NCI-H1417 treated with DMSO at 0.1 percent for 48 hours (cell line): ENCODE measurements around the gene MAB21L3.

ENCODE experiments used
- DNase-seq: peaks from one replicate; lab custom pipeline; 2025; lab: John Stamatoyannopoulos, UW

MAB21L3 gene

GRCh38 chr1:116111524-116112021 lies 374 bp downstream of the MAB21L3 start:
- no peak for DNase-seq

GRCh38 chr1:116112388-116113140 lies 1.4 kb downstream of the MAB21L3 start:
- no peak for DNase-seq

GRCh38 chr1:116113615-116114014 lies 2.4 kb downstream of the MAB21L3 start:
- no peak for DNase-seq

- DNase-seq = no peak
These were observed 4.6 kb downstream of the MAB21L3 start for GRCh38 chr1:116115476-116116439.

GRCh38 chr1:116118471-116118870 lies 7.3 kb downstream of the MAB21L3 start:
- no peak for DNase-seq

- DNase-seq = no peak
These were observed 8.7 kb downstream of the MAB21L3 start for GRCh38 chr1:116119876-116120275.

DNA sequence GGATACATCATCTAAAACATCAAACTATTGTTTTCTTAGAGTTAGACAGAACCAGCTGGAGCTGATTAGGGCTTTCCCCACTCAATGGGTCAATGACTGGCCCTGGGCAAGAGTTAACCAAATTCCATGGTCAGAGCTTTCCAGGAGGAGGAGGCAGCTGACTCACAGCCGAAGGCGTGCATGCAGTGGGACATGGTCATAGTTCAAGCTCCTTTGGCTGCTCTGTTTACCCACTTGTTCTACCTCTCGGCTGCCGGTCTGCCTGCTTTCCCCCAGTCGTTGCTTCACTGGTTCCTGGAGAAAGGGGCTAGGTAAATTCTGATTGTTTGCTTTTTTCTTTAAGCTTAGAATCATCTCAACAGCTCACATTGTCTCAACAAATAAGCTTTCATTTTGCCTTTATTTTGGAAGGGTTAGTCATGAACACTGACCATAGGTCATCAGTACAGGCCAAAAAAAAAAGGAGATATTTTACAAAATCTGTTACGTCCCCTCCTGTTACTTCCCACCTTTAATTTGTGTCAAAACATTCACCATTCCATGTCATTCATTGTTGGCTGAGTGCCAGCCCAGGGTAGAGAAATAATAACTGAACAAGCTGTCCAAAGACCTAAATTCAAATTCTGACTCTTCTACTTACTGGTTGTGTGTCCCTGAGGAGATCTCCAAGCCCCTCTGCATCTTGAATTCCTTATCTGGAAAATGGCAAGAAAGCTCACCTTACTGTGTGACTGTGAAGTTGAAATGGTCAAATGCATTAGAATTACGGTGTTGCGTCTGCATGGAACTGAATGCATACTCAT lies 12.0 kb downstream of the MAB21L3 start:
- no peak for DNase-seq

GRCh38 chr1:116123837-116124533 lies 12.8 kb downstream of the MAB21L3 start:
- DNase-seq = no peak

DNA sequence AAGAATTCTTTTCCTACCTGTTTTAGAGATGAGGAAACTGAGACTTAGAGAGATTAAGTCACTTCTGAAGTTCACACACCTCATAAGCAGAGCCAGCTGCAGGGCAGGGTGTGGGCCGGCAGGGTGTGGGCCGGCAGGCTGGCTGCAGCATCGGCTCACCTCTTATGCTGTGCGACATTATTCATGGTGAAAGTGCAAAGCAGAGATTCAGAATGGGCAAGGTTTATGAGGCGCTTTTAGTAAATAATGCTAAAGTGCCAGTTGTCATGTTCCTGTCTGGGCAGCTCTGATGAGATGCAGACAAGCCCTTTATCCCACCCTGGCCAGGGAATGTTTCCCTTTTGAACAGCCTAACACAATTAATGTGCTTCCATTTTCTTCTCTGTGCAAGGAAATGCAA lies 14.6 kb downstream of the MAB21L3 start:
- DNase-seq = no peak

DNA sequence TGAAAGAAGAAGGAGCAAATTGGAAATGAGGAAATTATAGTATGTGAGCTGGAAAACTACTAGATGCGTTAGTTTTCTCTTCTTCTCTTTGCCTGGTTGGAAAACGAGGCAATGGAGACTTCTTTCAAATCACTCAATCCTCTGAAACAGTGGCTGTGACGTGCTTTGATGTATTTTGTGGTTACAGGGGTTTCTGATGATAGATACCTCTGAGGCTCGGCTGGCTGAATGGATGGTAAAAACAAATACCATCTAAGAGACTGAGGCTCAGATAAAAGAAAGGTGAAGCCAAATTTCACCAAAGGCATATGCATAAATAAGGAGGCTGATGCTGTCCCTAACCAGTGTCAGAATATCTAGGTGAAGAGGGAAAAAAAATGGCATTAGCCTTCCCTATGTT lies 15.1 kb downstream of the MAB21L3 start:
- no peak for DNase-seq

DNA sequence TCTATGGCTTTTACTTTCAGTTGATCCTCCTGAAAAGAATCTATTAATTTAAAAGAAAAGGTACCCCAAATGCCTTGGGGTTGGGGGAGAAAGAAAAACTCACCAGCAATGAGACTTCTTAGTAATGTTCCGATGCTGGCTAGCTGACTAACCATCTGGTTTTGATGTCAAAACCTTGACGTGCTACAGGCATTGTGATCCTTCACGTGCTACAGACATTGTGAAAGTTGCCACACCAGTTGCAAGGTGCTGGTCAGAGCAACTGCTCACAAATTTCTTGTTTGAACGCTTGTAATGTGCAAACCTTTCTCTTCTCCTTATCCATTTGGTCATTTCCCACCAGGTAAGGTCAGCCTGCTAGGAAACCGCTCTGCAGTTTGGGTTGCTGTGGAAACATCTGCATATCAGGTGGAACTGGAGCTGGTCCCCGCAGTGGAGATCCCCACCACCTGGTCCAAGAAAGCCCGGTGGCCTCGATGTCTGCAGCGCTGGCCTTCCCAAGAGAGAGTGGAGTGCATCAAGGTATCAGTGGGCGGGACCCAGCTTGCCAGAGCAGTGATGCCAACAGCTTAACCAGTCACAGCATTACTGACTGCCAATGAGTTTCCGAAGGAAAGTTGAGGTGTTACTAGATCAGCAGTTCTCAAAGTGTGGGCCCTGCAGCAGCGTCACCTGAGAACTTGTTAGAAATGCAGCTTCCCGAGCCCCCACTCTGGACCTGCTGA lies 16.1 kb downstream of the MAB21L3 start:
- DNase-seq = no peak

DNA sequence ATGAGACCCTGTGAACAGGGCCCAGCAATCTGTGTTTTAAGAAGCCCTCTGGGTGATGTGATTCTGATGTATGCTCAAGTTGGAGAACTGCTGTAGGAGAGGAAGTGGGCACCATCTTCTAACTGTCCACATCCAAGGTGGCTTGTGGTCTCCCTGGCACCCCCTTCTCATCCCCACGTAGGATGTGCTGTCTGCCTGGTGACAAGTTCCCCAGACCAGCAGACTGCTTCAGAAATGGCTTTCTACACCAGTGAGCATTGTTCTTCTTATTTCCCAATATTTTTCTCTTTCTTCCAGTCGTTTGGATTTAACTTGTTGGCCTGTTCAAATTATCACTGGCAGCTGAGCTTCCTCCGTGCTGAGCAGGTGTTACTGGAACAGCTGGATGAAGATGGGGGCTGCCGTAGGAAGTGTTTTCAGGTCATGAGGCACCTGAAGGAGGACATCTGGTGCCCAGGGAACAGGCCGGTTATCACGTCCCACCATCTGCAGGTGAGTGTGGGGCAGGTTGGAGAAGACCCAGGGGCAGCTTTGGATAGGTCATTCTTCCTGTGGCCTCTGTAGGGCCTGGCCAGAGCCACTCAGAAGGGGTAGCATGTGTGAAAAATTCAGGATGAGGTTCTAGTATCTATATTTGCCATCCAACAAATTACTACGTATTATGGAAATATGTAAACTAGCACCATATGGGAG lies 16.8 kb downstream of the MAB21L3 start:
- DNase-seq = no peak

- no peak for DNase-seq
These were observed 17.5 kb downstream of the MAB21L3 start for GRCh38 chr1:116128664-116129063.

DNA sequence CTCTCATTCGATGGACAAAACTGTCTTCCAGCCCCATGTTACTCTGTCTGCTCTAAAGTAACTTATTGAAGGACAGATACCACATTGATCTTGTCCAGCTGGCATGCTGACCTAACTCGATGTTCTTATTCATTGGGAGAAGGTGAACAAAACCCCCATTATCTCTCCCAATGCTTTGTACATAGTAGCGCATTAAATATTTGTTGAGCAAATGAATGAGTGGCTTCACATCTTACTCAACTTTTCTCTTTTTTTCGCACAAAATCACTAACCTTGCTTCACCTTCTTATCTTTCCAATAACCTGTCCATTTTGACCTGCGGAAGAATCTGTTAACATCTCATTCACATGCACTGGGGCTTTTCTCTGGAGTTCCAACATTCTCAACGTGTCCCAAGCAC lies 18.3 kb downstream of the MAB21L3 start:
- DNase-seq = no peak

GRCh38 chr1:116130356-116130755 lies 19.2 kb downstream of the MAB21L3 start:
- no peak for DNase-seq

DNA sequence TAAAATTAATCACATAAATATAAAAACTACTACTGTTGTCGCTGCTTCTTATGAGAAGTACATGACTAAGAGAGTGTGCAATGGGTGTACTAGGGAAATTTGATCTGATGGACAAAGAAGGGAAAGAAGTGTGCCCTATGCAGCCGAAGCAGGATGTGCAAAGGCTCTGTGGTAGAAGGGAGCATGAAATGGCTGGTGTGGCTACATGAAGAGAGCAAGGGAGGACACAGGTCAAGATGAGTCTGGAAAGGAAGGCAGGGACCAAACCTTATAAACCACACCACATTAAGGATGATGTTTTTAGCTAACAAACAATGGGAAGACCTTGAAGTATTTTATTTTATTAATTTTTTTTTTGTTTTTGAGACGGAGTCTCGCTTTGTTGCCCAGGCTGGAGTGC lies 20.0 kb downstream of the MAB21L3 start:
- DNase-seq = no peak

- DNase-seq = no peak
These were observed 20.8 kb downstream of the MAB21L3 start for GRCh38 chr1:116131866-116132605.

DNA sequence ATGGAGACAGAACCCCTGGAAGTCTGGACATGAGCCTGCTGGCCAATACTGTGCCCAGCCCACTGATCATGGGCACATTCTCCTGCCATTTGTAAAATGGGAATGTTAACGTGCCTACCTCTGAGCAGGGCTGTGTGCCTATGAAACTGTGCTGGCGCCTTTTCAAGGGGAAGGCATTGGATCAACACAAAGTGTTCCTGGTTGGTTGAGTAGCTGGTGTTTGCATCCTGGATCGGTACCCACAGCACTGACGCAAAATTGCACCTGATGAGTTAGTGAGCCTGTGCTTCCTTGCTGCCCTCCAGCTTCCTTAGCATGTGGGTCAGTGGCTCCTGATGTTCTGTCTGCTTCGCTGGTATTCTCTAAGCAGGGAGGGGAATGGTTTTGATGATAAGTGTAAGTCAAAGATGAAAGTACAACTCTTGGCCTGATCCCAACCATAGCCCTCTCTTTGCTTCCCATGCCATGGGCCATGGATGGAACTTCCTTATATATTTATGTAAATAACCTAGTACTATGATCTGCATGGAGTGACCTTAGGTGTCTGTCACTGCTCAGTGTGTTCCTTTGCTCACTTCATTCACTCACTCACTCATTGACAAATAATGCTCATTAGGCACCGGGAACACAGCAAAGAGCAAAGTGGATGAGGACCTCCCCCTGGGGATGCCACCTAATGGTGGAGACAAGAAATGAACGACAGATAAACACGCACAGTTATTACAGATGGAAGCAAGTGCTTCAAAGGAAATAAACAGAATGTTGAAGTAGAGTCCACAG lies 22.7 kb downstream of the MAB21L3 start:
- no peak for DNase-seq

DNA sequence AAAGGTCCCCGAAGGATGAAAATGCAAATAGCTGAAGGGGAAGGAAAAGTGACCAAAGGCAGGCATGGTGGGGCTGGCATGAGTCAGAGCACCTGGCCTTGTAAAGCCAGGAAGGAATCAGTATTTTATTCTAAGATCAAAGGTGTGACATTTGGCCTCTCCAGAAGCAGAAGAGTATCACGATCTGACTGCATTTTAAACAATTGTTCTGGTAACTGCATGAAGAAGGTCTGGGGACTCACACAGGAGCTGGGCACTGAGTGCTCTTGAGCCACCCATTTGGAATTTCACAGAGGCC lies 23.2 kb downstream of the MAB21L3 start:
- DNase-seq = no peak
